GDM1 (cell line): ENCODE data around the gene BMPR2.
"Not testable (repeated sequence)": the region's sequence is repeated elsewhere in the genome, so short reads cannot be mapped to it uniquely, and the experiment has no call there.

ENCODE experiments used
- DNase-seq: peaks from one replicate; lab custom pipeline; 2025; lab: John Stamatoyannopoulos, UW

The BMPR2 gene

DNA sequence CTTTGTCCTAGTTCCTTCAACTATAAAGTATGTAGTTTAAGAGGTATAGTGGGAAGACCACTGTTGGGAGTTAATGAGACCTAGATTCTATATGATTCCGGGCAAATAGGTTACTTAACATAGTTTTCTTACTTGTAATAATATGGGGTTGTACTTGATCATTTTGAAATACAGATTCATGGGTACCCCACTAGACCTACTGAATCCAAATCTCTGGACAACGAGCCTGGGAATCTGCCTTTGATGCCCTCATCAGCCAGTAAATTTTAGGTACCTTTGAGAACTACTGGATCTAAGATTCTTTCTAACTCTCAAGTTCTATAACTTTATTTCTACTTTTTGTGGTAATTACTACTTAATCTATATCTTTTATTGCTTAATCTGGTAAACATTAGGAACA, 6.6 kb downstream of the BMPR2 start:
- DNase-seq, result no peak

DNA sequence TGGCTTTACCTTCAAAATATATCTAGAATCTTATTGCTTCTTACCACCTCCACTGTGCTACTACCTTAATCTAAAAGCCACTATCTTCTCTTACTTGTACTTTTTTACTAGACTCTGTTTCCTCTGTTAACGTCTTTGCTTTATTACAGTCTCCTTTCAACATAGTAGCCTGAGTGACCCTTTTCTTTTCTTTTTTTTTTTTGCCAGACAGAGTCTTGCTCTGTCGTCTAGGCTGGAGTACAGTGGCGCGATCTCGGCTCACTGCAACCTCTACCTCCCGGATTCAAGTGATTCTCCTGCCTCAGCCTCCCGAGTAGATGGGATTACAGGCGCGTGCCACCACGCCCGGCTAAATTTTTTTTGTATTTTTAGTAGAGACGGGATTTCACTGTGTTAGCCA, 10.4 kb downstream of the BMPR2 start:
- DNase-seq, result not testable (repeated sequence)

DNA sequence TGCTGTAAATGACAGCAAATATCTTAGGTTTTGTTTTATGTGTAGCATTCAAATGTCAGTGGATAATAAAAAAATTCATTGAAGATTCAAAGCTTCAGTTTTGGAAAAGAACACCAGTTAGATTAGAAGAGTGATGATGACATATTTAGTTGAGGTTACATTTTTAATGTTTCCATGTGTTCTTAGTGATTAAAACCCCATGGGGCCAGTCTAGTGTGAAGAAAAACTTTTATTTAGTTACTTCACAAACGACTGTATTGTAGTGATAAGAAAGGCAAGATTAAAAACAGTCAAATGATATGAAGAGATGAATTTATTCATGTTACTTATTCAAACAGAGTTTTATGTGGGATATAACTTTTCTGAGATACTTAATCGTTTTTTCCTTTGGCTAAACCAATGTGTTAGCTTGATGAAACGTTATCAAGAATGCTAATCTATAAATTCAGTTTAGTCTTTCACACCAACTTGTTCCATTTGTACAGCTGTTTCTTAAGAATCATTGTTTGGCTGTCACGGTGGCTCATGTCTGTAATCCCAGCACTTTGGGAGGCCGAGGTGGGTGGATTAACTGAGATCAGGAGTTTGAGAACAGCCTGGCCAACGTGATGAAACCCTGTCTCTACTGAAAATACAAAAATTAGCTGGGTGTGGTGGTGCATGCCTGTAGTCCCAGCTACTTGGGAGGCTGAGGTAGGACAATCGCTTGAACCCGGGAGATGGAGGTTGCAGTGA, 11.6 kb downstream of the BMPR2 start:
- no peak for DNase-seq

DNA sequence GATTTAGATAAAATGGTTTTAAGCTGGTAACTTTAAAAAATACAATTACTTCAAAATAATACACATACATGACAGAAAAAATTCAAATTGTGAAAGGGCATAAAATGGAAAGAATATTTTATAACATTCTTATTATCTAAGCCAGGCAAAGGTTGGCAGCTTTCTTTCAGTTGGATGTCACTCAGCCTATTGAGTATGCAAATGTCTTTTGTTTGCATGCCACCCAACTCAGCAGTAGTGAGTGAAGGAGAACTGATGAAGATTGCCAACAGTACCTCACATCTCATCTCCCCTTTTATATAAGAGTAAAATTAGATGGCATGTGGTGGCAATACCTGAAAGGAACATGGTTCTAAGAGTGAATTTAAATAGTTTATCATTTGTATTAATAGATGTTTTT, 24.8 kb downstream of the BMPR2 start:
- no peak for DNase-seq

DNA sequence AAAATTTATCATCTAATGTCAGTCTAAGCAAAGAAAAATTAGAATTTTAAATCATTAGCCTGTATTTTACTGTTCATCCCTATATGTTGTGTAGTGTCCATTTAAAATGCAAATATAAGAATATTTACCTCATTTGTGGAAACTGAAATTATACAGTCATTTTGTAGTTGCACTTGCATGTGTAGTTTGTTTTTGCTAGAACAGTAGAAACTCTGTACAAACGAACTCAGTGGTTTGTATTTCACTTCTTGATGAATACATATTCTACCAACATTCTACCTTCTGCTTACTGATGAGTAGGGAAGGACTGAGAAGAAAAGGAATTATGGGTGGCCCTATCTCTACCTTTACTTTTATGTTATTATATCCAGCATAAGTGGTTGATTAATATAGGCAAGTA, 29.7 kb downstream of the BMPR2 start:
- no peak for DNase-seq

DNA sequence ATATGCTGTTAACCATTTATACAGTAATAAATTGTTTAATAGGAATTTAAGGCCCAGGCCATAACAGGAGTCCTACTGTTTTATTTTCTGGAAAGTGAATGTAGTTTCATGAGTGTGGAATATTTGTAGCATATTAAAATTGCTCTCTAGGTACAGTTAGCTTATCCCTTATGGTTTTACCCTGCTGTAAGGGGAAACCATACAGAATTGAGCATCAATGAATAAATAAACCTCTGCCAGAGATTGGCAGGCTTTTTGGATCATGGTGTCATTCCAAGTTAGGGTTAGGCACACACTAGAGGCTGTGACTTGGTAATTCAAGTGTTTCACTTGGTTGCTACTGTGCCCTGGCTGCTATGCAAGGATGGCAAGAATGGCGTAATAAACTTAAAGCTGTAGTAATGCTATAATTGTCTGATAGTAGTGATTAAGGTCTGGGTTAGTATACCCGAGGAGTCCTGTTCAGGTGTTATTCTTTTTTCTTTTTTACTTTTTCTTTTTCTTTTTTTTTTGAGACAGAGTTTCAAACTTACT, 30.4 kb downstream of the BMPR2 start:
- DNase-seq, result no peak

DNA sequence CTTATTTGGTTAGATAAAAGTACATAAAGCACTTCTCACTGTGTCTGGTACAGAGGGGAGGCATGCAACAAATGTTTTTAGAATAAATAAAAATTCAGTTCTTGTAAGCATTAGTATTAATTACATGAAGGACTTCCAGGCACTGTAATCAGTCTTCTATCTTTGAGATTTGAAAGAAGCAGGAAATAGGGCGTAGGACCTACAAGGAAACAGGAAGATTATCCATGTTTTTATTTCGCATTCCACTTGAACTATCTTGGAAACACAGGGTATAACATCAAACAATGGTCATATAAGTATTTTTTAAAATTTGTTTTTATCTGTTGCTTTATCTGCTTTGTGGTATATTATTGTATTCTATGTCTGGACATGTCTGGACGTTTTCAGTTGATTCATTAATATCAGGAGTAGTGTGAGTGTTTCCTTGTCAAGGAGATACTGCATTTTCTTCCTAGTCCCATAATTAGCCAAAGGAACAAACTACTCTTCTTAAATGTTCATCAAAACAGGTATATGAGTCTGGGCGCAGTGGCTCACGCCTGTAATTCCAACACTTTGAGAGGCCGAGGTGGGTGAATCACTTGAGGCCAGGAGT, 32.5 kb downstream of the BMPR2 start:
- DNase-seq, result no peak

DNA sequence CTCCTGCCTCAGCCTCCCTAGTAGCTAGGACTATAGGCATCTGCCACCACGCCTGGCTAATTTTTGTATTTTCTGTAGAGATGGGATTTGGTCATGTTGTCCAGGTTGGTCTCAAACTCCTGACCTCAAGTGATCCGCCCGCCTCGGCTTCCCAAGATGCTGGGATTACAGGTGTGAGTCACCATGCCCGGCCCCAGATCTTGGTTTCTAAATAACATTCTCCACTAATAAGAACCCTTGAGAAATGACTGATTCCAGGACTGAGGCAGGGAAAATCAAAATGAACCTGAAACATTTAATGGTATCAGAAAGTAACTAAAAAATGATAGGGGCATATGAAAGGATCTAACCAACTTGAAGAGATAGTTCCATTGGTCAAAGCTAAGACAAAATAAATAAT, 34.0 kb downstream of the BMPR2 start:
- no peak for DNase-seq

DNA sequence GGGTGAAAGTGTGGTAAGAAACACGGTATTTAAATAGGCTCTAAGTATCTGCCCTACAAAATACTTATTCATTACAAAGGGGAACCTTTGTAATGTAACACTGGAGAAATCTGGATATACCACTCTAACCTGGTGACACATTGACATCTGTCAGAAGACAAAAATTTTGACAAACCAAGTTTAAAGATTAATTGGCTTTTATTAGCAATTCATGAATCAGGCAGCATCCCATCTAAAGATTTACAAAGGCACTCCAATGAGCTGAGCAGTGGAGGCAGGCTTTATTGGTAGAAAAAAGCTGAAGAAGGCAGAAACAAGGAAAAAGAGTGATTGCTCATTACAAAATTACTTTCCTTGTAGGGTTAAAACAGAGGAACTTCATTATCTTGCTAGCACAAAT, 35.0 kb downstream of the BMPR2 start:
- DNase-seq, result no peak

DNA sequence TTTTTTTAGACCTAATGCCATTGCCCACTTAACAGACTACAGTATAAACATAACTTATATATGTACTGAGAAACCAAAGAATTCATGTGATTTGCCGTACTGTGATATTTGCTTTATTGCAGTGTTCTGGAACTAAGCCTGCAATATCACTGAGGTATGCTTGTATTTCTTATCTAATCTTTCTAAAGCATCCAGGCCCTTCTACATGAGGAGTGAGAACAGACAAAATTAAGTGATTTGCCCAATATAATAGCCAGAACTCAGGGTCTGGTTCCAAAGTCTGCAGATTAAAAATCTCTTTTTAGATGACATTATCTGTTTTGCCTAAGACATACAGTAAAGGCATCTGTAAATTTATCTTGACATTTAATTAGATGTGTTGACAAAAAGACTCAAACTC, 41.9 kb downstream of the BMPR2 start:
- no peak for DNase-seq

DNA sequence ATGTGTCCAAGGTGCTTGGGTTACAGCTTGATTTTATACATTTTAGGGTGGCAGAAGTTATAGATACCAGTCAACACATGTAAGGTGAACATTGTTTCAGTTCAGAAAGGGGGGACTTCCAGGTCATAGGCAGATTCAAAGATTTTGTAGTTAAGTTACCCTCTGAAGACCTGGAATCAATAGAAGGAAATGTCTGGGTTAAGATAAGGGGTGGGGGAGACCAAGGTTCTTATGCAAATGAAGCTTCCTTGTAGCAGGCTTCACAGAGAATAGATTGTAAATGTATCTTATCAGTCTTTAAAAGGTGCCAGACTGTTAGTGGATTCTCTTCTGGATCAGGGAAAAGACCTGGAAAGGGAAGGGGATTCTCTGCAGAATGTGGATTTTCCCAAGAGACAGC, 42.4 kb downstream of the BMPR2 start:
- no peak for DNase-seq

DNA sequence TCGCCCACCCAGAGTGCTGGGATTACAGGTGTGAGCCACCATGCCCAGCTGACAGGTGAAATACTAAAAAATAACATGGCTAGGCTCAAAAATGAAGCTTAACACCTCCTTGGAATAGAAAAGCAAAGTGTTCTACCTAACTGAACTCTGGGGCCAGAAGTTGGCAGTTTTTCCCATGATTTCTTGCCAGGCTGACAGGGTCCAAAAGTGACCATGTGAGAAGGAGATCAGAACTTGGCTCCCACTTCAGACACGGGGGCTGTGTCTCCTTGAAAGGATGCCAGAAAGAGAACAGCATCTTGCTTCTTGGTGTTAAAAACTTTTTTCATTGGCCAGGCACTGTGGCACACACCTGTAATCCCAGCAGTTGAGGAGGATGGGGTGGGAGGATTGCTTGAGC, 47.0 kb downstream of the BMPR2 start:
- DNase-seq, result no peak

DNA sequence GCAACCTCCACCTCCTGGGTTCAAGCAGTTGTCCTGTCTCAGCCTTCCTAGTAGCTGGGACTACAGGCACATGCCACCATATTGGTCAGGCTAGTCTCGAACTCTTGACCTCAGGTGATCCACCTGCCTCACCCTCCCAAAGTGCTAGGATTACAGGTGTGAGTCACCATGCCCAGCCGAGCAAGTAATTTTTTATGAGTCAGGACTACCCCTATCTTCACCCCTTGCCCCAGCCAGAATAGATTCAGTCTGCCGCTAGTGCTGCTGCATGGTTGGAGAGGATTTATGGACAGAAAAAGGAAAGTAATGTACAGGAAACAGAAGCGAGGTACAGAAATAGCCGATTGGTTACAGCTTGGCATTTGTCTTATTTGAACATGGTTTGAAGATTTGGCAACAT, 48.9 kb downstream of the BMPR2 start:
- no peak for DNase-seq

DNA sequence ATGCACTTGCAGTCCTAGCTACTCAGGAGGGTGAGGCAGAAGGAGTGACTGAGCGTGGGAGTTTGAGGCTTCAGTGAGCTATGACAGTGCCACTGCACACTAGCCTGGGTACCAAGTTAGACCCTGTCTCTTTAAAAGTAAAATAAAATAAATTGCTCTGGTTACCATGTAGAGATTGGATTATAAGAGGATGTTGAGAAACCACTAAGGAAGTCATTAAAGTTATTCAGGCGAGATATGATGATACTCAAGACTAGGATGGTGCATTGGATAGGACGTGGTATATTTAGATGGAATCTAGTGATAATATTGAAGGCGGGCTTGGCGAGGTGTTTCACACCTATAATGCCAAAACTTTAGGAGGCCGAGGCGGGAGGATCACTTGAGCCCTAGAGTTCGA, 50.6 kb downstream of the BMPR2 start:
- DNase-seq, result no peak

DNA sequence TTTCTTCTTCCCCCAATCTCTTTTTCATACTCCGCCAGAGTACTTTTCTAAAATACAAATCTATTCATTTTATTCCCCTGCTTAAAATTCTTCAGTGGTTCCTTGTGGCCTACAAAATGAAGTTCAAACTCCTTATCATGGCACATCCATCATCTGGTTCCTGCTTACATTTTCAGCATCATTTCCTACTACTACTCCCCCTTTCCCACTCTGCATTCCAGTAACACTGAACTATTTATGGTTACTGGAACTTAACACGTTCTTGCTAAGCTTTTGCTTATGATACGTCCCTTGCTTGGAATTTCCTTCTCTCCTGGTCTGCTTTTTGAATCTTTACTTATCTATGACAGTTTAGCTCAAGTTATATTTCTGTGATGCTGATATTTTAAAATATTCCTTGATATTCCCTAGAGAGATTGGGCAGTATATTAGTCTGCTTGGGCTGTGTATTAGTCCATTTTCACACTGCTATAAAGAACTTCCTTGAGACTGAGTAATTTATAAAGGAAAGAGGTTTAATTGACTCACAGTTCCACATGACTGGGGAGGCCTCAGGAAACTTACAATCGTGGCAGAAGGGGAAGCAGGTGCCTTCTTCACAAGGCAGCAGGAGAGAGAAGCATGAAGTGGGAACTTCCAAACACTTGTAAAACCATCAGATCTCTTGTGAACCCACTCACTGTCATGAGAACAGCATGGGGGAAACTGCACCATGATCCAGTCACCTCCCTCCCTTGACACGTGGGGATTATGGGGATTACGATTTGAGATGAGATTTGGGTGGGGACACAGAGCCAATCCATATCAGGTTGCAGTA, 53.2 kb downstream of the BMPR2 start:
- no peak for DNase-seq

DNA sequence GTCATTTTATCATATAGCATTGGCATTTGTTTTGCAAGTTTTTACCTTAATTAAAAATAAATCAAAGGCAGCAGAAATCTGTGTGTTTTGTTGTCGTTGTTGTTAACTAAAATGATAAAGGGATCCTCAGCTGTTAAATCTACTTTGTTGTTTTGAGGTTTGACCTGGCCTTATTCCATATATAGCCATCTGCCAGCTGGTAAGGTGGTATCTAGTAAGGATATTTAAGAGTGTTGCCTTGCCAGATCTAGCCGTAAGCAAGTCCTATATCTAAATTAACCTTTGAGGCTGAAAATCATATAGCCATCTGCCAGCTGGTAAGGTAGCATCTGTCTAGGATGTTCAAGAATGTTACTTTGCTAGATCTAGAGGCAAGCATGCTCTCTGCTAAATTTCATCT, 56.6 kb downstream of the BMPR2 start:
- DNase-seq, result no peak

DNA sequence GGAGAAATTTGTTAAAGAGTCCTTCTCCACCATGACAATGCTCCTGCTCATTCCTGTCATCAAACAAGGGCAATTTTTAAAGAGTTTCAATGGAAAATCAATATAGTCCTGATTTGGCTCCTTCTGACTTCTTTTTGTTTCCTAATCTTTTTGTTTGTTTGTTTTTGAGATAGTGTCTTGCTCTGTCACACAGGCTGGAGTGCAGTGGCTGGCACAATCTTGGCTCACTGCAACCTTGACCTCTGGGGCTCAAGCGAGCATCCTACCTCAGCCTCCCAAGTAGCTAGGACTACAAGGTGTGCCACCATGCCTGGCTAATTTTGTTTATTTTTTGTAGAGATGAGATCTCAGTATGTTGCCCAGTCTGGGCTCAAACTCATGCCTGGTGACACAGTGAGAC, 58.3 kb downstream of the BMPR2 start:
- DNase-seq, result no peak

DNA sequence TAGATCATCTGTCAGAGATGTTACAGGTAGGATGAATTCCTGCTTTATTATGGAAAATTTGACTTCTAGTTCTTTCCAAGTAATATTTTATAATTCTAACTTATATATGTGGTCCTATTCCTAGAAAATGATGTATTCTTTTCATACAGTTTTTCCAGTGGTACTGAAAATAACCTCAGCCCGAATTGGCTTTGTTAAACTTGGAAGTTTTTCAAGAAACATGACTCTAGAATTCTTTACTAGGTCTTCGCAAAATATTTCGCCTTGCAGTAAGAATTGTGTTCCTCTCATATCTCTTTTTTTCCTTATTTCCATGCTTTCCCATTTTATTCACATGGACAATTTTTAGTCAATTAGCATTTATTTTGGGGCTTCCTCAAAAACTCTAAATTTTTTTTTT, 60.5 kb downstream of the BMPR2 start:
- DNase-seq, result no peak

DNA sequence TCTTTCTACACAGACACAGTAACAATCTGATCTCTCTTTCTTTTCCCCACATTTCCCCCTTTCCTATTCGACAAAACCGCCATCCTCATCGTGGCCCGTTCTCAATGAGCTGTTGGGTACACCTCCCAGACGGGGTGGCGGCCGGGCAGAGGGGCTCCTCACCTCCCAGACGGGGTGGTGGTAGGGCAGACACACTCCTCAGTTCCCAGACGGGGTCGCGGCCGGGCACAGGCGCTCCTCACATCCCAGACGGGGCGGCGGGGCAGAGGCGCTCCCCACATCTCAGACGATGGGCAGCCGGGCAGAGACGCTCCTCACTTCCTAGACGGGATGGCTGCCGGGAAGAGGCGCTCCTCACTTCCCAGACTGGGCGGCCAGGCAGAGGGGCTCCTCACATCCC, 64.0 kb downstream of the BMPR2 start:
- DNase-seq, result not testable (repeated sequence)

DNA sequence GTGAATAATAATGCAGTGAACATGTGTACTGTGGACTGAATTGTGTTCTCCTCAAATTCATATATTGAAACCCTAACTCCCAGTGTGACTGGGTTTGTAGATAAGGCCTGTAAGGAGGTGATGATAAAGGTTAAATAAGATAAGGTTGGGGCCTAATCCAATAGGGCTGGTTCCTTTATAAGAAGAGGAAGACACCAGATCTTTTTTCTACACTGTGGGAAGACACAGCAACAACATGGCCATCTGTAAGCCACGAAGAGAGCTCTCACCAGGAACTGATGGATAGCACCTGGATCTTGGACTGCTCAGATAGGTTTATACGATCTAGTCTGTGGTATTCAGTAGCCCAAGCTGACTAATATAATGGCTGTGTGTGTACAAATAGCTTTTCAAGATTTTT, 66.8 kb downstream of the BMPR2 start:
- no peak for DNase-seq

DNA sequence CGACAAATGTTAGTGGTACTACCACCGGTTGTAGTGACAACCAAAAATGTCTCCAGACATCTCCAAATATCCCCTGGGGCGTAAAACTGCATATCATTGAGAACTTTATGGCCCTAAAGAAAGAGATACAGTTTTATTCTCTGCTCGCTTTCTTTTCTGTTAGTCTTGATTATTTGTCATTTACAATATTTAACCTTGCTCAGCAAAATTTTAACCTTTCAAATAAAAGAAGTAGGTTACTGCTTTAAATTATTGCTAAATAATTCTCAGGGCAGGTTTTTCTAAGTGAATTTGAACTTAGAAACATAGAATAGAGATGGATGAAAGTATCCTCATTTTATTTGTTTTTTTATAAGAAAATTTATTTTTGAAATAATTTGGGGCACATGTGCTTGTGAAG, 67.9 kb downstream of the BMPR2 start:
- DNase-seq, result no peak

DNA sequence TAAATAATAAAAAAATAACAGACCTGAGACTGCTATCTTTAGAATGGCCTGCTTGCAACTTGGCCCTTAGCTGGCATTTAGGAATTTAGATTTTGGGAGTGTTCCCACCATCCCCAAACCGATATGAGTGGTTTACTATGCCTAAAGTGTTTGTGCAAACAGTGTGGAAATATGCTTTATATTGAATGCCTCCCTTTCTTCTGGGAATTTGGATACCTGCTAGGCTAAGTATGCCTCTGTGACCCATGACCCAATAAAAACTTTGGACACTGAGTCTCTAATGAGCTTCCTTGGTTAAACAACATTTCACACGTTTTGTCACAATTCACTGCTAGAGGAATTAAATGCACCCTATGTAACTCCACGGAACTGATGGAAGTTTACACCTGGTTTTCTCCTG, 73.2 kb downstream of the BMPR2 start:
- no peak for DNase-seq

DNA sequence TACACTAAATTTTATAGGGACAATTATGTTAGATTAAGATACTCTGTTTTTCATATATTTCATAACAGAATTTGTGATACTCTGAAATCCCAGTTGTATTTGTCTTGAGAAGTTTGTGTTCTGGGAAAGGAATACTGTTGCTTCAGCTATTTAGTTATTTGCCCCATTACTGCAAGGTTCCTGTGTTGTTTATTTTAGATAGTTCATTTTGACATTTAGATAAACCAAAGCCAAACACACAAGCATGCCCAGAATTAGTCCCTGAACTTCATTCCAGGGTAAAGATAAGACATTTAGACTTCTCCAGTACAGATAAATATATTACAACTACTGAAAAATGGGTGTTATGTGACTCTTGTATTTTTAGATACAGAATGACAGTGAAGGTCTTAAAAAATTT, 74.7 kb downstream of the BMPR2 start:
- DNase-seq, result no peak
